Trophoblast cell (in vitro differentiated cells and primary cell): Measurements from ENCODE around the gene MAML3.
A peak's percentile ranks its signal among the peaks of the same experiment; 100 is the strongest.

Experiments used
- DNase-seq, 2 donors: peaks; one replicate each; pipeline ENCODE4 v3.0.0-alpha.2; 2016
- H2AFZ ChIP-seq: 2 replicates; pipeline ENCODE4 v1.6.1; 2013; ENCODE audit warnings: low read length, moderate library complexity, mild to moderate bottlenecking; ENCODE audit not compliant: insufficient read depth, poor library complexity
- H2AK5ac ChIP-seq: 2 replicates; pipeline ENCODE4 v1.6.1; 2013; ENCODE audit warnings: mild to moderate bottlenecking, low read length
- H2BK120ac ChIP-seq: 2 replicates; pipeline ENCODE4 v1.6.1; 2013; ENCODE audit warnings: low read length, mild to moderate bottlenecking, moderate library complexity; ENCODE audit not compliant: insufficient read depth, poor library complexity
- H2BK12ac ChIP-seq: 2 replicates; pipeline ENCODE4 v1.6.1; 2013; ENCODE audit warnings: mild to moderate bottlenecking, low read length, moderate library complexity
- H2BK5ac ChIP-seq: 2 replicates; pipeline ENCODE4 v1.6.1; 2013; ENCODE audit warnings: low read length, low read depth, moderate library complexity, mild to moderate bottlenecking; ENCODE audit not compliant: poor library complexity
- H3K14ac ChIP-seq: 2 replicates; pipeline ENCODE4 v1.6.1; 2013; ENCODE audit warnings: mild to moderate bottlenecking, low read length
- H3K18ac ChIP-seq: 2 replicates; pipeline ENCODE4 v1.6.1; 2013; ENCODE audit warnings: mild to moderate bottlenecking, low read length
- H3K23ac ChIP-seq: 2 replicates; pipeline ENCODE4 v1.6.1; 2013; ENCODE audit warnings: low read length
- H3K27ac ChIP-seq: 2 replicates; pipeline ENCODE4 v1.5.1; 2013; ENCODE audit warnings: low read depth, mild to moderate bottlenecking, inconsistent platforms, low read length, moderate library complexity
- H3K27me3 ChIP-seq: 2 replicates; pipeline ENCODE4 v1.6.1; 2013; ENCODE audit warnings: inconsistent platforms, mild to moderate bottlenecking, low read length, moderate library complexity; ENCODE audit not compliant: insufficient read depth
- H3K36me3 ChIP-seq, 2 experiments: 1 replicate in 1 of 2; 2 replicates in 1 of 2; pipeline ENCODE4 v1.6.1; 2013; ENCODE audit warnings: low read length in 2 of 2, mild to moderate bottlenecking in 2 of 2, moderate library complexity in 1 of 2; ENCODE audit not compliant: insufficient read depth in 2 of 2, control insufficient read depth in 1 of 2
- H3K4ac ChIP-seq: 2 replicates; pipeline ENCODE4 v1.6.1; 2013; ENCODE audit warnings: low read depth, mild to moderate bottlenecking, low read length, moderate library complexity
- H3K4me1 ChIP-seq, 2 experiments: 1 replicate in 1 of 2; 2 replicates in 1 of 2; pipeline ENCODE4 v1.6.1; 2013; ENCODE audit warnings: low read length in 2 of 2, mild to moderate bottlenecking in 2 of 2, moderate library complexity in 1 of 2; ENCODE audit not compliant: insufficient read depth in 2 of 2, control insufficient read depth in 1 of 2
- H3K4me2 ChIP-seq: 2 replicates; pipeline ENCODE4 v1.6.1; 2013; ENCODE audit warnings: inconsistent platforms, mild to moderate bottlenecking, low read length, moderate library complexity
- H3K4me3 ChIP-seq: 2 replicates; pipeline ENCODE4 v1.5.1; 2013; ENCODE audit warnings: mild to moderate bottlenecking, low read depth, low read length, inconsistent platforms
- H3K79me1 ChIP-seq: one replicate; pipeline ENCODE4 v1.6.1; 2013; ENCODE audit warnings: low read length
- H3K79me2 ChIP-seq: 2 replicates; pipeline ENCODE4 v1.6.1; 2013; ENCODE audit warnings: low read length, mild to moderate bottlenecking; ENCODE audit not compliant: control insufficient read depth, insufficient read depth, poor library complexity
- H3K9ac ChIP-seq: 2 replicates; pipeline ENCODE4 v1.6.1; 2013; ENCODE audit warnings: mild to moderate bottlenecking, low read length
- H3K9me3 ChIP-seq: 2 replicates; pipeline ENCODE4 v1.6.1; 2013; ENCODE audit warnings: low read depth, mild to moderate bottlenecking, control low read depth, inconsistent platforms, low read length; ENCODE audit not compliant: insufficient read depth
- H4K12ac ChIP-seq: 2 replicates; pipeline ENCODE4 v1.6.1; 2013; ENCODE audit warnings: low read depth, mild to moderate bottlenecking, low read length, moderate library complexity
- H4K8ac ChIP-seq: 2 replicates; pipeline ENCODE4 v1.6.1; 2013; ENCODE audit warnings: low read depth, mild to moderate bottlenecking, low read length, moderate library complexity
- H4K91ac ChIP-seq: one replicate; pipeline ENCODE4 v1.6.1; 2013; ENCODE audit warnings: low read depth, mild to moderate bottlenecking, low read length, moderate library complexity
- WGBS: extraction: QIAGEN DNeasy Blood & Tissue Kit; methylation state at CpG from one replicate; pipeline ENCODE4 v1.1.7; 2013; ENCODE audit warnings: missing lambda C conversion rate; ENCODE audit not compliant: insufficient read length, insufficient coverage; ENCODE audit errors: extremely low coverage; 5-methylcytosine and 5-hydroxymethylcytosine counted together

Gene MAML3

DNA sequence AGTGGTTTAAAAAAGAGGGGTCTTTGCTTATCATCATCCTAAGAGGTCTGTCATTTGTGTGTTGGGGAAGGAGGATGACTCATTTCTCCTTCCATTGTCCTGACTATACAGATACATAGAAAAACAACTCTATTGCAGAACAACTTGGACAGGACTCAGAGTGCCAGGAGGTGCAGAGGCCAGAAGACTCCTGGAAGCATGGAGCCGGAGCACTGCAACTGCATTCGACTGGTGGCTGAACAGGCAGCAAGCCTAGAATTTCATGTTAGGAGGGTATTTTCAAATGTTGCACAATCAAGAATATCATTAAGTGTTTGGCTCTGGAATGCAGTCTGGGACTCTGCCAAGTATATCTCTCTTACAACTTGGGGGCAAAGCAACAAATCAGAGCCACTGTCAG is 35.0 kb upstream of the MAML3 start:
- H3K9me3 ChIP-seq, result no peaks in the 10 kb centered on the region
- no peak overlapping the region for H2AFZ ChIP-seq
- no peak overlapping the region for H3K4me3 ChIP-seq
- no peak overlapping the region for H3K23ac ChIP-seq
- H2BK5ac ChIP-seq, result no peak overlapping the region
- H3K9ac ChIP-seq, result no peak overlapping the region
- no peak overlapping the region for H2BK120ac ChIP-seq
- H2AK5ac ChIP-seq, result no peak overlapping the region
- H3K18ac ChIP-seq, result no peak overlapping the region
- H4K12ac ChIP-seq, result no peak overlapping the region
- no peaks in the 10 kb centered on the region for H3K27me3 ChIP-seq
- H2BK12ac ChIP-seq, result no peak overlapping the region
- no peak overlapping the region for H3K4ac ChIP-seq
- H3K36me3 ChIP-seq, result no peaks in the 10 kb centered on the region
- H3K79me1 ChIP-seq, result no peaks in the 10 kb centered on the region
- no peak overlapping the region for H3K27ac ChIP-seq
- H4K8ac ChIP-seq, result no peak overlapping the region
- H4K91ac ChIP-seq, result no peak overlapping the region
- WGBS, result no CpG with 5 or more reads among the region's 2 CpGs
- H3K14ac ChIP-seq, result no peak overlapping the region
- H3K4me1 ChIP-seq, result no peaks in the 10 kb centered on the region
- no peaks in the 10 kb centered on the region for H3K79me2 ChIP-seq
- no peak for DNase-seq
- H3K4me2 ChIP-seq, result no peak overlapping the region

DNA sequence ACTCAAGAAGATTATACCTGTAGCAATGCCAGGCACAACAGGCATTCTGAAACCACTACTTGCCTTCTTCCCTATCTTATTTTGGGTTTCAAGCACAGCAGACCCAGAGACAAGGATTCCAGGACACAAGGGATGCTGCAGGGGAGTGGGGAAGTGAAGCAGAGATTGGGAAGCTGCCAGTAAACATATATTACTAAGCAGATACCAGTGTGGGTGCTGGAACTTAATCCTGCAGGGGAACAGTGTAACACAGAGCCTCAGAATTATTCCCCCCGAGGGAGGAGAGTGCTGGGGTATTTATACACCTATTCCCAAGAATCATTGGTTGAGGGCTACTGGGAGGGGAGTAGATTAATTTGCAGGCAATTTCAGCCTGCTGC is 33.3 kb upstream of the MAML3 start:
- Histone ChIP-seq H3K9ac (no peak overlapping the region), H3K36me3 (no peaks in the 10 kb centered on the region), H4K91ac (peak overlapping the region; percentile 18), H3K79me2 (no peaks in the 10 kb centered on the region), H4K8ac (no peak overlapping the region), H3K18ac (no peak overlapping the region), H2AK5ac (no peak overlapping the region), H2AFZ (no peak overlapping the region), H3K27me3 (no peaks in the 10 kb centered on the region), H3K4me3 (no peak overlapping the region), H3K4me2 (no peak overlapping the region), H3K4me1 (no peaks in the 10 kb centered on the region), H4K12ac (no peak overlapping the region), H2BK120ac (no peak overlapping the region), H3K14ac (no peak overlapping the region), H3K9me3 (no peaks in the 10 kb centered on the region), H2BK12ac (peak overlapping the region; percentile 45), H3K23ac (no peak overlapping the region), H3K4ac (no peak overlapping the region), H2BK5ac (no peak overlapping the region), H3K79me1 (no peaks in the 10 kb centered on the region), H3K27ac (no peak overlapping the region)
- WGBS, result no CpG with 5 or more reads among the region's 1 CpG
- no peak for DNase-seq

DNA sequence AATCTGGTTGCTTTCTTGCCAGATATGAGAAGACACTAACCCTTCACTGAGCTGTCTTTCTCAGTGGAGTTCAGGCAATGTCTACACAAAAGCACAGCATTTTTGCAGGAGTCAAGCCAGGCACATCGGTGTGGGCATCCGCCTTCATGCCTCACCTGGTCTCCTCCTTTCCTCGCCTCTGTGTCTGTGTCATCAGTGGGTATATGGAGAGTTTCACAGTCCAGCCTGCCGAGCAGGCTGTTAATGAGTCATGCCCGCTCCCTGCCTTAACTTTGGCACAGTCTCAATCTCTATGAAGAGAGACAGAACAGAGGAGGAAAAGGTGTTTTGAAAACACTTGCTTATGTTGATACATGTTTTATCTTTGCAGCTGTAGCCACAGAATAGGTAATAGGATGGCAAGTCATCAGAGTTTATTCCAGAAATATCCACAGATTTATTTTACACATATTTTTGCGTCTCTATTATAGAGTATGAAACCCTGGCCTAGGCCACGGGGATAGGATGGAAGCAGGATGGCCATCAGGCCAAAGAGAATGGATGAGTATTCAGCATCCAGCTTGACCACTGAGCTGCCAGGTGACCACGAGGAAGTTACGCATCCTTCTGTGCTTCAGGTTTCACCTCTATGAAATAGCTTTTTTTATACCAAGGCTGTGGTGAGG is 32.8 kb upstream of the MAML3 start:
- Histone ChIP-seq H4K12ac (no peak overlapping the region), H3K4me2 (no peak overlapping the region), H2AK5ac (no peak overlapping the region), H3K79me2 (no peaks in the 10 kb centered on the region), H3K27ac (no peak overlapping the region), H2BK12ac (no peak overlapping the region), H2BK120ac (no peak overlapping the region), H3K18ac (no peak overlapping the region), H3K9ac (no peak overlapping the region), H3K4ac (no peak overlapping the region), H3K4me3 (no peak overlapping the region), H3K36me3 (no peaks in the 10 kb centered on the region), H3K79me1 (no peaks in the 10 kb centered on the region), H2AFZ (no peak overlapping the region), H4K91ac (no peak overlapping the region), H3K27me3 (no peaks in the 10 kb centered on the region), H3K4me1 (no peaks in the 10 kb centered on the region), H3K9me3 (no peaks in the 10 kb centered on the region), H4K8ac (no peak overlapping the region), H3K23ac (no peak overlapping the region), H2BK5ac (no peak overlapping the region), H3K14ac (no peak overlapping the region)
- peak; percentile 53 to 75 for DNase-seq
- no CpG with 5 or more reads among the region's 9 CpGs for WGBS

GRCh38 chr4:140186082-140186438 is 32.1 kb upstream of the MAML3 start:
- no peak overlapping the region for H2BK120ac ChIP-seq
- H2AFZ ChIP-seq, result no peak overlapping the region
- no peaks in the 10 kb centered on the region for H3K9me3 ChIP-seq
- no peak for DNase-seq
- H3K79me2 ChIP-seq, result no peaks in the 10 kb centered on the region
- no peak overlapping the region for H3K4ac ChIP-seq
- no peak overlapping the region for H3K18ac ChIP-seq
- no peak overlapping the region for H2AK5ac ChIP-seq
- no peaks in the 10 kb centered on the region for H3K79me1 ChIP-seq
- H3K27ac ChIP-seq, result no peak overlapping the region
- no peaks in the 10 kb centered on the region for H3K4me1 ChIP-seq
- H4K91ac ChIP-seq, result no peak overlapping the region
- H3K4me2 ChIP-seq, result no peak overlapping the region
- no peak overlapping the region for H2BK12ac ChIP-seq
- no peak overlapping the region for H2BK5ac ChIP-seq
- no peak overlapping the region for H4K8ac ChIP-seq
- H3K27me3 ChIP-seq, result no peaks in the 10 kb centered on the region
- no peak overlapping the region for H3K9ac ChIP-seq
- H4K12ac ChIP-seq, result no peak overlapping the region
- H3K23ac ChIP-seq, result no peak overlapping the region
- WGBS, result no CpG with 5 or more reads among the region's 8 CpGs
- no peak overlapping the region for H3K14ac ChIP-seq
- no peak overlapping the region for H3K4me3 ChIP-seq
- H3K36me3 ChIP-seq, result no peaks in the 10 kb centered on the region
